ENCODE data around the gene ZNF888.
"Not testable (repeated sequence)": the region's sequence is repeated elsewhere in the genome, so short reads cannot be mapped to it uniquely, and the experiment has no call there.

ZNF888 gene

DNA sequence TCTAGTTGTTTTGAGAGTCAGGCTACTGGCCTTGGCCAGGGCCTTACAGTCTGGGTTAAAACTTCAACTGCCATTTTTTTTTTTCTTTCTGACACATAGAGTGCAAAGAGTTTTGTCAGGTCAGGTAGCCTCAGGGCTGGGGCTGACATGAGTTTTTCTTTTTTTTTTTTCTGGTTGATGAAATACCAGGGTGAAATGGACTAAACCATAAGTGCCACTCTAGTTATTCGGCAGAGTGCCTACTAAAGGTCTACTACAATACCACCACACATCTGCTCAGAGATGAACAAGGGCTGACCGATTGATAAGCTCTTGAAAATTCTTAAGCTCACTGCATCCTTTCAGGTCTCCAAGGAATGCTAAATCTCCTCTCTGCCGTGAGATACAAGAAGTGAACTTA, 21.4 kb downstream of the ZNF888 start:
- no peak for TF ChIP-seq ZC3H10 (CRISPR knock-in tag; IDR thresholded peaks at IDR 0.05)
- TF ChIP-seq ZFP3 (CRISPR knock-in tag; IDR thresholded peaks at IDR 0.05), result no peak
- TF ChIP-seq ZNF565 (CRISPR knock-in tag; conservative IDR thresholded peaks at IDR 0.05; ENCODE audit: low read depth), result no peak
- TF ChIP-seq PATZ1 (CRISPR knock-in tag; IDR thresholded peaks at IDR 0.05; ENCODE audit: borderline replicate concordance), result no peak
- TF ChIP-seq ZFP30 (CRISPR knock-in tag; IDR thresholded peaks at IDR 0.05), result no peak
- ATAC-seq, result no peak

- ATAC-seq, result not testable (repeated sequence)
Measured at GRCh38 chr19:52898596-52898995, 24.6 kb downstream of the ZNF888 start.

GRCh38 chr19:52898101-52898500, 25.1 kb downstream of the ZNF888 start:
- ATAC-seq, result no peak

DNA sequence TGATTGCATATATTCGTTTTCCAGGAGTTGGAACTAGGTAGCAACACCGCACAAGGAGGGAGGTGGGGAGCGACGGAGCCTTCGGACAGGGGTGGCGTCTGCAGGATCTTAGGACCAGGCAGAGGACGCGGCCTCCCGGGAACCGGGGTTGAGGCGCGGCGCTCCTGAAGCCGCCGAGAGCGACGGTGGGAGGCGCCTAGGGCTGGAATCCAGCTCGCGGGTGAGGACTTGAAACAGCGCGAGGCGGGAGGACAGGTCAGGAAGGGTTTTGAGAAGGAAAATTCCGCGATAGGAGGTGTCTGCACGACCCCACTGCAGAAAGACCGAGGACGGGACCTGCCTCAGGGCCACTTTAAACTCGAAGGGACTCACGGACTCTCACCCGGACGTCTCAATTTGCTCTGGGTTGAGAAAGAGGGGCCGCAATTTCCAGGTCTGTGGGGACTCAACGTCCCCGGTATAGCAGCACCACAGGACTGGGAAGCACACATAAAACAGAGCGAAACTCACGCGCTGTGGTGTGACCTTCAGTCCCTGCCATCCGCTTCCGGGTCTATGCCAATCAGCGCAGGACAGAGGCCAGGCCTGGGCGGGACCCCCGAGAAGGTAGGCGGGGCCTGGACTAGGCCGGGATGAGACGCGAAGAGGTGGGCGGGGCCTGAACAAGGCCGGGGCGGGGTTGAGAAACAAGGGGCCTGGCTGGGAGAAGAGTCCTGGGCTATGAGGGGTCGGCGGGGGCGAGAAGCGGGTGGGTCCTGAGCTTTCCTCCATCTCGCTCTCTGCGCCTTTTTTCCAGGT, 25.9 kb downstream of the ZNF888 start, which contains the start of gene ZNF320:
TSS of gene ZNF320 (minus strand) at position 498 of the 798 bp plus-strand sequence. CDS start 7,380 bp downstream, outside the sequence.
- ATAC-seq, result peak; percentile 100
- TF ChIP-seq, protein P1, sequence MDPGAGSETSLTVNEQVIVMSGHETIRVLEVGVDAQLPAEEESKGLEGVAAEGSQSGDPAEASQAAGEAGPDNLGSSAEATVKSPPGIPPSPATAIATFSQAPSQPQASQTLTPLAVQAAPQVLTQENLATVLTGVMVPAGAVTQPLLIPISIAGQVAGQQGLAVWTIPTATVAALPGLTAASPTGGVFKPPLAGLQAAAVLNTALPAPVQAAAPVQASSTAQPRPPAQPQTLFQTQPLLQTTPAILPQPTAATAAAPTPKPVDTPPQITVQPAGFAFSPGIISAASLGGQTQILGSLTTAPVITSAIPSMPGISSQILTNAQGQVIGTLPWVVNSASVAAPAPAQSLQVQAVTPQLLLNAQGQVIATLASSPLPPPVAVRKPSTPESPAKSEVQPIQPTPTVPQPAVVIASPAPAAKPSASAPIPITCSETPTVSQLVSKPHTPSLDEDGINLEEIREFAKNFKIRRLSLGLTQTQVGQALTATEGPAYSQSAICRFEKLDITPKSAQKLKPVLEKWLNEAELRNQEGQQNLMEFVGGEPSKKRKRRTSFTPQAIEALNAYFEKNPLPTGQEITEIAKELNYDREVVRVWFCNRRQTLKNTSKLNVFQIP (CRISPR knock-in tag; IDR thresholded peaks at IDR 0.05; ENCODE audit: borderline replicate concordance, low read depth), result no peak

More at GRCh38 chr19:52898101-52898500, 25.1 kb downstream of the ZNF888 start:
- TF ChIP-seq GLIS3 (CRISPR knock-in tag; IDR thresholded peaks at IDR 0.05), result no peak
- TF ChIP-seq TOX (CRISPR knock-in tag; IDR thresholded peaks at IDR 0.05; ENCODE audit: borderline replicate concordance), result no peak
- no peak for TF ChIP-seq ZNF70 (CRISPR knock-in tag; IDR thresholded peaks at IDR 0.05)
- TF ChIP-seq ZNF565 (CRISPR knock-in tag; conservative IDR thresholded peaks at IDR 0.05; ENCODE audit: low read depth), result no peak
- no peak for TF ChIP-seq TCF4 (CRISPR knock-in tag; IDR thresholded peaks at IDR 0.05; ENCODE audit: borderline replicate concordance)
- TF ChIP-seq BACH2 (CRISPR knock-in tag; IDR thresholded peaks at IDR 0.05; ENCODE audit: borderline replicate concordance), result no peak
- TF ChIP-seq ZNF8 (CRISPR knock-in tag; IDR thresholded peaks at IDR 0.05), result no peak

DNA sequence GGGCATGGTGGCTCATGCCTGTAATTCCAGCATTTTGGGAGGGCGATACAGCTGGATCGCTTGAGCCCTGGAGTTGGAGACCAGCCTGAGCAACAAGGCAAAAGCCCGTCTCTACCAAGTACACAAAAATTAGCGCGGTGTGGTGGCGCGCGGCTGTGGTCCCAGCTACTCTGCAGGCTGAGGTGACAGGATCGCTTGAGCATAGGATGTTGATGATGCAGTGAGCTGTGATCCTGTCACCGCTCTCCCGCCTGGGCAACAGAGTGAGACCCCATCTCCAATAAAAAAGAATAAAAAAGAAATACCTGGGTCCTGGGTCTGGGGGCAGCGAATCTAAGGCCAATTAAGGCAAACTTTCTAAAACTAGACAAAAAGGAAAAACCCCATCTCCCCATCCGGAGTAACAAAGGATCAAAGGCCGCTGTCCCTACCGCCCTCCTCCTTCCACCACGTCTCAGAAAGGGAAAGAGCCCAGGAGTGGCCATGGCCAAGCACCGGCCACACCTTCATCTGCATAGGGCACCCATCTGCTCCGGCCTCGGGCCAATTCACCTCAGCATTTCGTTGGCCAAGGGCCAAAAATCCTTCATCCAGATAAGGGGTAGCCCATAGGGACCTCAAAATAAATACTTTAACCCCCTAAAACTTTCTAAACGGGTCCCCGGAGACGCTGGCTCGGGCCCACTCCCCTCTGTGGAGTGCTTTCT, 26.6 kb downstream of the ZNF888 start:
- TF ChIP-seq PPARA (CRISPR knock-in tag; IDR thresholded peaks at IDR 0.05; ENCODE audit: borderline replicate concordance) (no peak), SNAI2 (CRISPR knock-in tag; IDR thresholded peaks at IDR 0.05) (no peak), RARB (CRISPR knock-in tag; IDR thresholded peaks at IDR 0.05) (no peak), CSRNP3 (CRISPR knock-in tag; IDR thresholded peaks at IDR 0.05) (no peak), CSDC2 (CRISPR knock-in tag; IDR thresholded peaks at IDR 0.05) (no peak), OSR1 (CRISPR knock-in tag; IDR thresholded peaks at IDR 0.05) (no peak), BACH2 (CRISPR knock-in tag; IDR thresholded peaks at IDR 0.05; ENCODE audit: borderline replicate concordance) (no peak), TCF4 (CRISPR knock-in tag; IDR thresholded peaks at IDR 0.05; ENCODE audit: borderline replicate concordance) (no peak), ZFP30 (CRISPR knock-in tag; IDR thresholded peaks at IDR 0.05) (no peak)
- TF ChIP-seq, protein P1 (CRISPR knock-in tag; IDR thresholded peaks at IDR 0.05; ENCODE audit: borderline replicate concordance, low read depth), result no peak
- ATAC-seq, result peak; percentile 57

Measured in SK-N-SH treated with all-trans-retinoic acid at 6 μM for 48 hours (cell line).